Measurements from ENCODE around the gene C19orf25. TPM values are rescaled to one million over a fixed set of nuclear protein-coding genes. Genes with fewer than 3 reads are reported as not detected.
A peak's percentile ranks its signal among the peaks of the same experiment; 100 is the strongest.

C19orf25 gene
- total RNA-seq, 1 donor from 2014 or later = 28.5 TPM

- intact Hi-C loops (cut with DNase I) = no loop called here
- no peak for ATAC-seq
- Histone ChIP-seq H3K4me1 (peaks cover 73% of the 10 kb centered on the region), H3K36me3 (no peaks in the 10 kb centered on the region), H3K27me3 (ENCODE audit: low read depth) (peaks cover 83% of the 10 kb centered on the region), H3K4me3 (peak overlapping the region; percentile 3), H3K27ac (no peak overlapping the region), H3K9me3 (no peaks in the 10 kb centered on the region)
- TF ChIP-seq, protein P1, sequence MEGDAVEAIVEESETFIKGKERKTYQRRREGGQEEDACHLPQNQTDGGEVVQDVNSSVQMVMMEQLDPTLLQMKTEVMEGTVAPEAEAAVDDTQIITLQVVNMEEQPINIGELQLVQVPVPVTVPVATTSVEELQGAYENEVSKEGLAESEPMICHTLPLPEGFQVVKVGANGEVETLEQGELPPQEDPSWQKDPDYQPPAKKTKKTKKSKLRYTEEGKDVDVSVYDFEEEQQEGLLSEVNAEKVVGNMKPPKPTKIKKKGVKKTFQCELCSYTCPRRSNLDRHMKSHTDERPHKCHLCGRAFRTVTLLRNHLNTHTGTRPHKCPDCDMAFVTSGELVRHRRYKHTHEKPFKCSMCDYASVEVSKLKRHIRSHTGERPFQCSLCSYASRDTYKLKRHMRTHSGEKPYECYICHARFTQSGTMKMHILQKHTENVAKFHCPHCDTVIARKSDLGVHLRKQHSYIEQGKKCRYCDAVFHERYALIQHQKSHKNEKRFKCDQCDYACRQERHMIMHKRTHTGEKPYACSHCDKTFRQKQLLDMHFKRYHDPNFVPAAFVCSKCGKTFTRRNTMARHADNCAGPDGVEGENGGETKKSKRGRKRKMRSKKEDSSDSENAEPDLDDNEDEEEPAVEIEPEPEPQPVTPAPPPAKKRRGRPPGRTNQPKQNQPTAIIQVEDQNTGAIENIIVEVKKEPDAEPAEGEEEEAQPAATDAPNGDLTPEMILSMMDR (IDR thresholded peaks at IDR 0.05) = no peak
- DNase-seq = no peak
Observed at GRCh38 chr19:1468821-1469254, 10.2 kb downstream of the C19orf25 start.

- intact Hi-C loops (cut with DNase I) = no loop called here
- no peak for ATAC-seq
- Histone ChIP-seq H3K4me1 (peaks cover 73% of the 10 kb centered on the region), H3K4me3 (peak overlapping the region; percentile 3), H3K9me3 (no peaks in the 10 kb centered on the region), H3K36me3 (no peaks in the 10 kb centered on the region), H3K27ac (no peak overlapping the region), H3K27me3 (ENCODE audit: low read depth) (peaks cover 81% of the 10 kb centered on the region)
- DNase-seq = no peak
- TF ChIP-seq, protein P1 (IDR thresholded peaks at IDR 0.05) = no peak
Observed at GRCh38 chr19:1468274-1468820, 10.7 kb downstream of the C19orf25 start.

DNA sequence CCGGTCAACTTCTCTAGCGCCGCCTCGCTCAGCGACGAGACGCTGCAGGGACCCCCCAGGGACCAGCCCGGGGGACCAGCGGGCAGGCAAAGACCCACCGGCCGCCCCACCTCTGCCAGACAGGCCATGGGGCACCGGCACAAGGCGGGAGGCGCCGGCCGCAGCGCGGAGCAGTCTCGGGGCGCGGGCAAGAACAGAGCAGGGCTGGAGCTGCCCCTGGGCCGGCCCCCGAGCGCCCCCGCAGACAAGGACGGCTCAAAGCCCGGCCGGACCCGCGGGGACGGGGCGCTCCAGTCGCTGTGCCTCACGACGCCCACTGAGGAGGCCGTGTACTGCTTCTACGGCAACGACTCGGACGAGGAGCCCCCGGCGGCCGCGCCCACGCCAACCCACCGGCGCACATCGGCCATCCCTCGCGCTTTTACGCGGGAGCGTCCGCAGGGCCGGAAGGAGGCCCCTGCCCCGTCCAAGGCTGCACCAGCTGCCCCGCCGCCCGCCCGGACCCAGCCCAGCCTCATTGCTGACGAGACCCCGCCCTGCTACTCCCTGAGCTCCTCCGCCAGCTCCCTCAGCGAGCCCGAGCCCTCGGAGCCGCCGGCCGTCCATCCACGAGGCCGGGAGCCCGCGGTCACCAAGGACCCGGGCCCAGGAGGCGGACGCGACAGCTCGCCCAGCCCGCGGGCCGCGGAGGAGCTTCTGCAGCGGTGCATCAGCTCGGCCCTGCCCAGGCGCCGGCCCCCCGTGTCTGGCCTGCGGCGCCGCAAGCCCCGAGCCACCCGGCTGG lies 11.3 kb downstream of the C19orf25 start:
- intact Hi-C loops (cut with DNase I) = no loop called here
- no peak for DNase-seq
- no peak for ATAC-seq
- Histone ChIP-seq H3K27ac (no peak overlapping the region), H3K4me3 (no peak overlapping the region), H3K9me3 (no peaks in the 10 kb centered on the region), H3K27me3 (ENCODE audit: low read depth) (peaks cover 74% of the 10 kb centered on the region), H3K36me3 (no peaks in the 10 kb centered on the region), H3K4me1 (peaks cover 70% of the 10 kb centered on the region)
- TF ChIP-seq, protein P1 (IDR thresholded peaks at IDR 0.05) = no peak

DNA sequence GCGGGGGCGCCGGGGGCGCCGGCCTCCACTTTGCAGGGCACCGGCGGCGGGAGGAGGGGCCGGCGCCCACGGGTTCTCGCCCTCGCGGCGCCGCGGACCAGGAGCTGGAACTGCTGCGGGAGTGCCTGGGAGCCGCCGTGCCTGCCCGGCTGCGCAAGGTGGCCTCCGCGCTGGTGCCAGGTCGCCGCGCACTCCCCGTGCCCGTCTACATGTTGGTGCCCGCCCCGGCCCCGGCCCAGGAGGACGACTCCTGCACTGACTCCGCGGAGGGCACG lies 11.9 kb downstream of the C19orf25 start:
- no peaks in the 10 kb centered on the region for H3K36me3 ChIP-seq
- no peak overlapping the region for H3K27ac ChIP-seq
- ATAC-seq = no peak
- no peak for DNase-seq
- peaks cover 65% of the 10 kb centered on the region for H3K4me1 ChIP-seq
- peaks cover 69% of the 10 kb centered on the region for H3K27me3 ChIP-seq (ENCODE audit: low read depth)
- H3K4me3 ChIP-seq = no peak overlapping the region
- H3K9me3 ChIP-seq = no peaks in the 10 kb centered on the region
- intact Hi-C loops (cut with DNase I) = no loop called here
- TF ChIP-seq, protein P1 (IDR thresholded peaks at IDR 0.05) = no peak

- TF ChIP-seq, protein P1 (IDR thresholded peaks at IDR 0.05) = no peak
- H3K9me3 ChIP-seq = no peaks in the 10 kb centered on the region
- ATAC-seq = no peak
- no peak overlapping the region for H3K27ac ChIP-seq
- H3K4me3 ChIP-seq = no peak overlapping the region
- H3K27me3 ChIP-seq (ENCODE audit: low read depth) = peaks cover 64% of the 10 kb centered on the region
- no peak for DNase-seq
- no peaks in the 10 kb centered on the region for H3K36me3 ChIP-seq
- H3K4me1 ChIP-seq = peaks cover 61% of the 10 kb centered on the region
- intact Hi-C loops (cut with DNase I) = no loop called here
Observed at GRCh38 chr19:1466461-1467214, 12.4 kb downstream of the C19orf25 start.

Data from lower lobe of right lung (tissue), 2 donors.